HG02943 (cell line): ENCODE measurements around the gene TBC1D22B.

Source experiments
- ATAC-seq: cut with Tn5 transposase; IDR thresholded peaks from one replicate; pipeline ENCODE4 v1.9.1; 2021; ENCODE audit warnings: mild to moderate bottlenecking, low read depth, moderate library complexity; ENCODE audit not compliant: unreplicated experiment

Gene TBC1D22B

GRCh38 chr6:37347177-37347576 is 89.6 kb downstream of the TBC1D22B start:
- ATAC-seq, result no peak

DNA sequence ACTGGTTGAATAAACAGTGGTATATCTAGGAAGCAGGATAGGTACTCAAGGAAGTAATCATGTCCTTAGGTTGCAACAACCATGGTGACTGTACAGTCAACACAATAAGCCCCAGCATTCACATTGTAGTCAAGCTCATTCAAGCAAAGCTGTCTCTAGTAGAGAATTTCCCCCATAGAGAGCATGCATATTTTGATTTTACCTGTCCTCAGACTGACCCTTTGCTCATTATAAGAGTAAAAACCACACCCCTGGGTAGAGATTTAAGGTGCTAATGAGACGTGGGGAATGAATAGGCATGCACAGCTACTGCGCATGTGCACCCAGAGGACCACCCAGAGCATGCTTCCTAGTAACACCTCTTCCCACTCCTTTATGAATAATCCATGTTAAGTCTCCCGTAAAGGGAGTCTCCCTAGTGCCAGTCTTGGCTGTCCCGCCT is 90.1 kb downstream of the TBC1D22B start:
- no peak for ATAC-seq

DNA sequence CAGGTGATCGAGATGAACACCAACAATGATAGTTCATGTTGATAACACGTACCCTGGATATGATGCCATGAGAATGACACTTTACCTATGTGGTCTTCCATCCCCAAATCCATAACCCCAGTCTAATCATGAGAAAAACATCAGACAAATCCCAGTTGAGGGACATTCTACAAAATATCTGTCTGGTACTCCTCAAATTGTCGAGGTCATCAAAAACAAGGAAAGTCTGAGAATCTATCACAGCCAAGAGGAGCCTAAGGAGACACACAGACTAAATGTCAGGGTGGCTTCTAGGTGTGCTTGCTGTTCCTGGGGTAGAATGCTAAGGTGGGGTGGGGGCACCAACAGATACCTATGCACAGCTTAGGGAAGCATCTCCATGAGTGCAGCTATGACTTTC is 93.5 kb downstream of the TBC1D22B start:
- no peak for ATAC-seq

DNA sequence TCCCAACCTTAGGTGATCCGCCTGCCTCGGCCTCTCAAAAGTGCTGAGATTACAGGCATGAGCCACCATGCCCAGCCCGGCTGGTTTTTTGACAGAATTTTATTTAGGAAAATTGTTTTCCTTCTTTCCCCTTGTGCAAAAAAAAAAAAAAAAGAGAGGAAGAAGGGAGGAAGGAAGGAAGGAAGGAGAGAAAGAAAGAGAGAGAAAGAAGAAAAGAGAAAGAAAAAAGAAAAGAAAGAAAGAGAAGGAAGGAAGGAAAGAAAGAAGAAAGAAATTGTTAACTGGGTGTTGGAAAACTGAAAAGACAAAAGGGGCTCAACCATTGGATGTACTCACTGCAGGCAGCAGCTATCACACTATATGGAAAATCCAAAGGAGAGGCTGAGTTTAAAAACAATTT is 94.8 kb downstream of the TBC1D22B start:
- no peak for ATAC-seq

DNA sequence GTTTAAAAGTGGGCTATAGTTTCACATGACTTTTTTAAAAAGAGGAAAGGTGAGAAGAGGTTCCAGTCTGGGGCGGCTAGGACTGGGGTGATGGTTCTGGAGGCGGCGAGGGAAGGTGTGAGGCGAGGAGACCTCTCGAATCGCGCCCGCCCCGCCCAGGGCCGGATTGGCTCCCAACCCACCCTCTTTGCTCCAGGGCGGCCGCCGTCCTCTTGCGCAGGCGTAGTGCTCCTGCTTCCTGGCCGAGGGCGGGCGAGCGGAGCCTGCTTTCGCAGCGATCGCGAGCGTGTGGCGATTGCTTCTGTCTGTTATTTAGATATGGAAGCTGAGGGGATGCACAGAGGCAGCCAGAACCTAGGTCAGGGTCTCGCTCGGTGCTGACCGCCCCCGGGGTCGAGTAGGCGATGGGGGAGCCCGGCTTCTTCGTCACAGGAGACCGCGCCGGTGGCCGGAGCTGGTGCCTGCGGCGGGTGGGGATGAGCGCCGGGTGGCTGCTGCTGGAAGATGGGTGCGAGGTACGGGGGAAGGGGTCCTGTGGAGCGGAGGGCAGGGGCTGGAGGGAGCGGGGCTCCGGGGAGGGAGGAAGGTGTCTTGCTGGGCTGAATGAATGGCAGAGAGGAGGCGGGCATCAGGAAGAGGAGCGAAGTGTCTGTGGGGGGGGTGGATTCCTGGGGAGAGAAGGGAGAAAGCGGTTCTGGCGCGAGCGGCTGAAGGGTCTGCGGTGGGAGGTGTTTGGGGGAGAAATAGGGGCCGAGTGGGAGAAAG is 96.4 kb downstream of the TBC1D22B start, which contains the start of gene RNF8:
Gene RNF8, plus strand, starts transcription at position 223 of the 765 bp plus-strand sequence. Its CDS starts 182 bp downstream, at position 405.
- ATAC-seq, result no peak

DNA sequence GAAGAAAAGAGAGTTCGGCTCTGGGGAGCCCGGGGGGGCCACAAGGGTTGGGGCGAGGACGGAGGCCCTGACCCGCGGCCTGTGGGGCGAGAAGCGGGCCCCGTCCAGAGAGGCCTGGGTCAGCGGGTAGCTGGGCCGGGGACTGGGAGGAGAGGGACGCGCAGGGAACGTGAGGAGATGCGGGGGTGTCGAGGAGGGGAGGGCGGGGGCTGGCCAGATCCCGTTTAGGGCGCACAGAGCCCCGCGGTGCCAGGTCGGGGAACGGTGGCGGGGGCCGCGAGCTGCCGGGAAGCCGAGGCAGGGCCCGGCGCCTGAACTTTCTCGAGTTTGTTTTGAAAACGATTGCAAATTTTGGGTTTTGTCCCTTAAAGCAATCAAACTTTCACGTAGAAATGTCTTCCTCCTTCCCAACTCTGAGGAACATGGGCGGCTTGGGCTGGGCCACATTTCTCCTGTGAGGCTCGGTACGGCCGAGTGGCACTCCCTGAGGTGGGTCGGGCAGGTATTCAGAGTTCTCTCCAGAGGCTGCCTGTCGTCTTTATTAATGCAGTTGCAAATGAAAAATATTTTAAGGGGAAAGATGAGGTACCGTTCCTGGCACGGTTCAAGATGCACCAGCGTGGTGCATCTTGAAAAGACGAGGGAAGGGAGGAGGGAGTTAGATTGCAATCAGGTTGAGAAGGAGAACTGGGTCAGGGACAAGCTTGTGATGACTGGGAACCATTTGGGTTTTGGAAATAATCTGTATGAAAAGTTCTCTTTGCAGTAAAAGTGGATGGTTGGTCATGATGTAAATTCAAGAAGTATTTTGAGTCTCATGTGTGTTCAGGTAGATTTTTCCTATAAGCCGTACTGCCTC is 97.2 kb downstream of the TBC1D22B start:
- no peak for ATAC-seq

DNA sequence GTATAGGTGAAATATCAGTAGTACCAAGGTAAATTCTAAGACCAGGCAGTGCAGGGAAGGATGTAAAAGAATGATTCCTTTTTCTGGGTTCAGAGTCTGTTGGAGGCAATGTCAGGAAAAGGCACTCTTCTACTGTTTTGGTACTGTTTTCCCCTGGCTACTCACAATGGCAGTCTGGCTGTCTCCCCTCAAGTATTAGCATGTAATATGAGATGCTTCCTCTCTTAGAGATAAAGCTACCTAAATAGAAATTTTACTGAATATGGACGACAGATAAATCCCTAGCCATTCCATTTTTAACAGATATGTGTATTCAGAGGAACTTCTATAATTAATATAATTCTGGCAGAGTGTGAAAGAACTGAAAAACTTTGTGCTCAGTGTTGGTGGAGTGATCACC is 99.7 kb downstream of the TBC1D22B start:
- ATAC-seq, result no peak

DNA sequence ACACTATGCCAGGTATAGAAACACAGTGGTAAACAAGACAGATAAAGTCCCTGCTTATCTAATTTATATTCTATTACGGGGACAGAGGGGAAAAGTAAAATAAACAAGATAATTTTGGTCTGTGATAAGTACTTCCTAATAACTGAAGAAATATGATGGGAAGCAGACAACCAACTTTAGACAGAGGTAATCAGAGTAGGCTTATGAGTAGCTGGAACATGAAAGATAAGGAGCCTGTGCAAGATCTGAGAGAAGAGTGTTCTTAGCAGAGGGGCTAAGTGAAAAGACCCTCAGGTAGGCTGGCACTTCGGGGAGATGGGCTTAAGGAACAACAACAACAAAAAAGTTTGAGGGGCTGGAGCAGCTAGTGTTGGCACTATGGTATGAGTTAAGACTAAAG is 100.3 kb downstream of the TBC1D22B start:
- no peak for ATAC-seq

DNA sequence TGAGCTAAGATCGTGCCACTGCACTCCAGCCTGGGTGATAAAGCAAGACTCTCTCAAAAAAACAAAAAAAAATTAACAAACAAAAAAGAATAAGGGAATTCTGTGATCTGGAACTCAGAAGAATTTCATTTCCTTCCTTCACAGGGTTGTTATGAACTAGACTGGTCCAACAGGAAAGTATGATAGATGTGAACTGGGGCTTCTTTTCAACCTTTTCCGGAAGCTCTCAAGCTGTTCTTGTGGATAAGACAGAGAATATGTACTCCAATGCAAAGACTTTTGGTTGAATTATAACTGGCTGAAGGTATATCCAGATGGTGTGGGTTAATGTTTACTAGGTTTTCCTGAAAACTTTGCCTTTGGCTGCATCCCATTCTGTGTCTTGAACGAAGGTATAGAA is 101.5 kb downstream of the TBC1D22B start:
- no peak for ATAC-seq

DNA sequence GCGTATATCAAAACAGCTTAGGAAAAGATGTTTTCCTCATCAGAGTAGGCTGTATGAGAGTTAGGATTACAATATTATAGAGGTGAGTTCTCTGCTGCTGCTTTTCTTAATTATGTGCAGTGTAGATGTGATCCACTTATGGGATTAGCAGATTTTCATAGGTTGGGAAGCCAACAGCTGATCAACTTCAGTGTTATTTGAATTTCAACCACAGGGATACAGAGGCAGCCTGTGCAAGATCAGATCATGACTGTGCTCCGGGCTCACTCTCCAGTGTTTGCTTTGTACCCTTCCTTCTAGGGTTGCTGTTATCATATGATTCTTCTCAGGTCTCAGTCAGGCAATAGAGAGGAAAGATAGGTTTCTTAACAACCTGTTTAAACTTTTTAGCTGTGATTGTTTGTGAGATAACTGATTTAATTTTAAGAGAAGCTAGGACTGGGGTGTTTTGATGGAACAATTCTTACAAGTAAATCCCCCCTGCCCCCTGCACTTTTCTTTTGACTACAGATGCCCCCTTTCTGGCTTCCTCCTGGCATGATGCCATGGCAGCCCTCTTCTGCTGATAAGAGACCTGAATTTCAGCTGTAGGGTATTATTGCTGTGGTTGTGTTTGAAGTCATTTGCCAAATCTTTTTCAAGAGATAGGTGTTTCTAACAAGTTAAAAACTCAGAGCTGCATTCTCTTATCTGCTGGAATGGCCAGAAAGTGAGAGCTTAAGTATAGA is 104.7 kb downstream of the TBC1D22B start:
- no peak for ATAC-seq

- no peak for ATAC-seq
Measured at GRCh38 chr6:37365791-37366190, 108.2 kb downstream of the TBC1D22B start.

GRCh38 chr6:37366910-37367309 is 109.3 kb downstream of the TBC1D22B start:
- ATAC-seq, result no peak

GRCh38 chr6:37368961-37369320 is 111.4 kb downstream of the TBC1D22B start:
- ATAC-seq, result no peak

GRCh38 chr6:37369321-37370201 is 112.0 kb downstream of the TBC1D22B start:
- no peak for ATAC-seq

DNA sequence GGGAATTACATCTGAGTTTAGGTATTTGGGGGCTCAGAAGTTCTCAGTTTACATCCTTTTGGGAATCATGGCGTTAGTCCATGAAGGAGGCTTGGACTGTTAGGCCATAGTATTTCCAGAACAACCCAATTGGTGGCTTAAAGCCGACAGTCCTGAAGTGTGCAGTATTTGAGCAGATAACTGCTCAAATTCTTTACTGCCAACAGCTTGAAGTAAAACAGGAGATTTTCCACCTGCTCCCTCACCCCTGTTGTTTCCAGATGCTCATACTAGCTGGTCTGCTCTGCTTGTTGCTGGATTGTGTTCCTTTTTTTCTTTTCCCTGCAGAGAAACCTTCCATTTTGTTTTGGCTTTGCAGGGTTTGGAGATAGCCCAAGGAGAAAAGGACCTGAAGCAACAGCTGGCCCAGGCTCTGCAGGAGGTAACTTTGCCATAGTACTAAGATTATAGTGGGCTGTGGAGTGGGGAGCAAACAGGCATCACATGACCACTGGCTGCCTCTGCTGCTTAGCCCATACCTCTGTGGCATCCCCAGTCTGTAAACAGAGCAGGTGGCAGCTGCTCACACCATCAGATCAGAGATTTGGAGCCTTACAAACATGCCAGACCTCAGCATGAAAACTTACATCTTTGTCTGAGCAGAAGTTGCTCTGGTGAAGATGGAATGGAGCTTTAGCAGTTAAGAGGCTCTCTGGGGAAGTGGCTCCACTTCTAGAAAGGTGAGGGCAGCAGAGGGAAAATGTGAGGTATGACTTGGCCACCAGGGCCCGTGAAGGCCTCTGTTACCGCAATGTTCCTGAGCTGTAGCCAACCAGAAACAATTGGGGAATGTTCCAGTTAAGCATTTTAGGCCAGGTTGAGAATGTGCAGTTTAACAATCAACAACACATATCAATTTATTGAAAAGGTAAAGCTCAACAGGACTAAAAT is 113.8 kb downstream of the TBC1D22B start:
- no peak for ATAC-seq

GRCh38 chr6:37372116-37372515 is 114.5 kb downstream of the TBC1D22B start:
- no peak for ATAC-seq

GRCh38 chr6:37373822-37374471 is 116.4 kb downstream of the TBC1D22B start:
- ATAC-seq, result no peak

GRCh38 chr6:37375376-37375775 is 117.8 kb downstream of the TBC1D22B start:
- ATAC-seq, result no peak
